ENCODE results near the gene GALNT9. TPM values are rescaled to one million over a fixed set of nuclear protein-coding genes. Genes with fewer than 3 reads are reported as not detected.

Gene GALNT9
- total RNA-seq, 4 donors from 2014 or later: 10.9 to 52.7 (median 36.7) TPM; not detected in 1

GRCh38 chr12:132159555-132160003 is 169.8 kb downstream of the GALNT9 start:
- no peak for ATAC-seq (ENCODE audit: low FRiP score)
- no peak for TF ChIP-seq CTCF (IDR thresholded peaks at IDR 0.05)
- DNase-seq (ENCODE audit: low spot score): no peak

GRCh38 chr12:132158677-132159554 is 170.5 kb downstream of the GALNT9 start:
- ATAC-seq (ENCODE audit: low FRiP score): no peak
- DNase-seq (ENCODE audit: low spot score): no peak
- TF ChIP-seq CTCF (IDR thresholded peaks at IDR 0.05): no peak

GRCh38 chr12:132157733-132158409 is 171.5 kb downstream of the GALNT9 start:
- DNase-seq (ENCODE audit: low spot score) (no peak), ATAC-seq (ENCODE audit: low FRiP score) (no peak)
- TF ChIP-seq CTCF (IDR thresholded peaks at IDR 0.05): no peak

- TF ChIP-seq CTCF (IDR thresholded peaks at IDR 0.05): no peak
- DNase-seq (ENCODE audit: low spot score): no peak
- no peak for ATAC-seq (ENCODE audit: low FRiP score)
Observed at GRCh38 chr12:132156573-132157325, 172.6 kb downstream of the GALNT9 start.

GRCh38 chr12:132155771-132156572 is 173.4 kb downstream of the GALNT9 start:
- no peak for DNase-seq (ENCODE audit: low spot score)
- ATAC-seq (ENCODE audit: low FRiP score): no peak
- no peak for TF ChIP-seq CTCF (IDR thresholded peaks at IDR 0.05)

Data from omental fat pad (tissue), 4 donors.